Measurements from ENCODE around the gene DNAH6.
"Not testable (repeated sequence)": the region's sequence is repeated elsewhere in the genome, so short reads cannot be mapped to it uniquely, and the experiment has no call there.

The DNAH6 gene

GRCh38 chr2:84773562-84773961 is 257.3 kb downstream of the DNAH6 start:
- not testable (repeated sequence) for H3K9me3 ChIP-seq (ENCODE audit: control insufficient read depth, insufficient read depth, low read length); DNase-seq (ENCODE audit: low read depth, low spot score); H3K4me1 ChIP-seq (ENCODE audit: control insufficient read depth, insufficient read depth, low read length); H3K4me3 ChIP-seq (ENCODE audit: low read length); H3K27me3 ChIP-seq (ENCODE audit: control insufficient read depth, insufficient read depth, low read length); H3K36me3 ChIP-seq (ENCODE audit: control insufficient read depth, insufficient read depth, low read length); H3K27ac ChIP-seq (ENCODE audit: low read length)
- no CpG with 5 or more reads among the region's 3 CpGs for WGBS (ENCODE audit: insufficient coverage, insufficient read length)

GRCh38 chr2:84776011-84776410 is 259.7 kb downstream of the DNAH6 start:
- WGBS (ENCODE audit: insufficient coverage, insufficient read length) = no CpG with 5 or more reads among the region's 1 CpG
- no peaks in the 10 kb centered on the region for H3K36me3 ChIP-seq (ENCODE audit: control insufficient read depth, insufficient read depth, low read length)

GRCh38 chr2:84778911-84779690 is 262.8 kb downstream of the DNAH6 start:
- Histone ChIP-seq H3K9me3 (ENCODE audit: control insufficient read depth, insufficient read depth, low read length) (no peaks in the 10 kb centered on the region), H3K4me3 (ENCODE audit: low read length) (no peak overlapping the region), H3K27ac (ENCODE audit: low read length) (no peak overlapping the region), H3K27me3 (ENCODE audit: control insufficient read depth, insufficient read depth, low read length) (no peaks in the 10 kb centered on the region), H3K36me3 (ENCODE audit: control insufficient read depth, insufficient read depth, low read length) (no peaks in the 10 kb centered on the region), H3K4me1 (ENCODE audit: control insufficient read depth, insufficient read depth, low read length) (no peaks in the 10 kb centered on the region)
- no peak for DNase-seq (ENCODE audit: low read depth, low spot score)
- no CpG with 5 or more reads among the region's 1 CpG for WGBS (ENCODE audit: insufficient coverage, insufficient read length)

More at GRCh38 chr2:84776011-84776410, 259.7 kb downstream of the DNAH6 start:
- no peaks in the 10 kb centered on the region for H3K4me1 ChIP-seq (ENCODE audit: control insufficient read depth, insufficient read depth, low read length)
- no peaks in the 10 kb centered on the region for H3K9me3 ChIP-seq (ENCODE audit: control insufficient read depth, insufficient read depth, low read length)
- no peak overlapping the region for H3K4me3 ChIP-seq (ENCODE audit: low read length)
- H3K27ac ChIP-seq (ENCODE audit: low read length) = no peak overlapping the region
- DNase-seq (ENCODE audit: low read depth, low spot score) = no peak
- H3K27me3 ChIP-seq (ENCODE audit: control insufficient read depth, insufficient read depth, low read length) = no peaks in the 10 kb centered on the region

- no peak overlapping the region for H3K27ac ChIP-seq (ENCODE audit: low read length)
- H3K4me3 ChIP-seq (ENCODE audit: low read length) = no peak overlapping the region
- H3K27me3 ChIP-seq (ENCODE audit: control insufficient read depth, insufficient read depth, low read length) = no peaks in the 10 kb centered on the region
- H3K9me3 ChIP-seq (ENCODE audit: control insufficient read depth, insufficient read depth, low read length) = no peaks in the 10 kb centered on the region
- H3K4me1 ChIP-seq (ENCODE audit: control insufficient read depth, insufficient read depth, low read length) = no peaks in the 10 kb centered on the region
- DNase-seq (ENCODE audit: low read depth, low spot score) = no peak
- H3K36me3 ChIP-seq (ENCODE audit: control insufficient read depth, insufficient read depth, low read length) = no peaks in the 10 kb centered on the region
- WGBS (ENCODE audit: insufficient coverage, insufficient read length) = no CpG with 5 or more reads among the region's 3 CpGs
Observed at GRCh38 chr2:84779781-84780180, 263.5 kb downstream of the DNAH6 start.

GRCh38 chr2:84781942-84782716 is 265.8 kb downstream of the DNAH6 start:
- H3K27me3 ChIP-seq (ENCODE audit: control insufficient read depth, insufficient read depth, low read length) = no peaks in the 10 kb centered on the region
- WGBS (ENCODE audit: insufficient coverage, insufficient read length) = no CpG with 5 or more reads among the region's 3 CpGs

DNA sequence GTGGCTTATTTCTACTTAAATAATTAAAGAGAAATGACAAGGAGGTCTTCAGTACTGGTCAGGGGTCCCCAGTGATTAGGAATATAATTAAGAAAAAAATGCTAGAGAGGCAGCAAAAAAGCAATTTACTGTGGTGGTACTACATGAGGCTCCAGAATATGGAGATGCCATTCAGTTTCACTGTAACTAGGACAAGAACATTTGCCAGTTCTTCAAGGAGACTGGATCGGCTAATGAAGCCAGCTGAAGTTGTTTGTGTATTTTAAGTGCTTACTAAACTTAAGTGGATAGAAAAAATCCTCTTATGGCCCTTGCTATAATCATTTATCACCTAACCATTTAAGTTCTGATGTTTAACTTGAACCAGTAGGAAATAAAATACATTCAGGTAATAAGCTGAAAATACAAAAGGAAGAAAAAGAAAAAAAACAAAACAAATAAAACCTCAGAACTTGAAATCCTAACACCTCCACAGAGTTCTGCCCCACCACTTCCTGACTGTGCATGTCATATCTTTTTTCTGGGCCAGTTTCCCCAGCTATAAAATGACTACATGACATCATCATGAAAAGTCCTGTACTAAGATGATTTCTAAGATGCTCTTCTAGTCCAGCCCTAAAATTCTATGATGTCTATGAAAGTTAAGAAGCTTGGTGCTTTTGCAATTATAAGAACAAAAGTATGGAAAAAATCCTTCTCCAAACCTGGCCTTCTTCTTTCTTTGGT is 266.6 kb downstream of the DNAH6 start:
- no peak overlapping the region for H3K27ac ChIP-seq (ENCODE audit: low read length)
- H3K36me3 ChIP-seq (ENCODE audit: control insufficient read depth, insufficient read depth, low read length) = no peaks in the 10 kb centered on the region
- no peak for DNase-seq (ENCODE audit: low read depth, low spot score)
- H3K4me1 ChIP-seq (ENCODE audit: control insufficient read depth, insufficient read depth, low read length) = no peaks in the 10 kb centered on the region
- no peaks in the 10 kb centered on the region for H3K27me3 ChIP-seq (ENCODE audit: control insufficient read depth, insufficient read depth, low read length)
- no CpG with 5 or more reads among the region's 1 CpG for WGBS (ENCODE audit: insufficient coverage, insufficient read length)
- H3K9me3 ChIP-seq (ENCODE audit: control insufficient read depth, insufficient read depth, low read length) = no peaks in the 10 kb centered on the region
- no peak overlapping the region for H3K4me3 ChIP-seq (ENCODE audit: low read length)

More at GRCh38 chr2:84781942-84782716, 265.8 kb downstream of the DNAH6 start:
- Histone ChIP-seq H3K9me3 (ENCODE audit: control insufficient read depth, insufficient read depth, low read length) (no peaks in the 10 kb centered on the region), H3K36me3 (ENCODE audit: control insufficient read depth, insufficient read depth, low read length) (no peaks in the 10 kb centered on the region), H3K27ac (ENCODE audit: low read length) (no peak overlapping the region), H3K4me3 (ENCODE audit: low read length) (no peak overlapping the region), H3K4me1 (ENCODE audit: control insufficient read depth, insufficient read depth, low read length) (no peaks in the 10 kb centered on the region)
- no peak for DNase-seq (ENCODE audit: low read depth, low spot score)

DNA sequence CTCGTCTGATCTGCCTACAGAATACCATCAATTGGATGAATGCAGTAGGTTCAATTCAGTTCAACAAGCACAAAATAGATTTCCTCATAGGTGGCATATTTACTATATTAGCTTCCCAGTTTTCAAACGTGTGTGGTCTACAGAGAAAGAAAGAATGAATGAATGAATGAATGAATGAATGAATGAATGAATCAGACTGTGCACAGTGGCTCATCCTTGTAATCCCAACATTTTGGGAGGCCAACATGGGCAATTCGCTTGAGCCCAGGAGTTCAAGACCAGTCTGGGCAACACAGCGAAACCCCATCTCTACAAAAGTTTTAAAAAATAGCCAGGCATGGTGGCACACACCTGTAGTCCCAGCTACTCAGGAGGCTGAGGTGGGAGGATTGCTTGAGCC is 269.7 kb downstream of the DNAH6 start:
- Histone ChIP-seq H3K4me3 (ENCODE audit: low read length) (no peak overlapping the region), H3K36me3 (ENCODE audit: control insufficient read depth, insufficient read depth, low read length) (no peaks in the 10 kb centered on the region), H3K9me3 (ENCODE audit: control insufficient read depth, insufficient read depth, low read length) (no peaks in the 10 kb centered on the region), H3K27me3 (ENCODE audit: control insufficient read depth, insufficient read depth, low read length) (no peaks in the 10 kb centered on the region), H3K27ac (ENCODE audit: low read length) (no peak overlapping the region), H3K4me1 (ENCODE audit: control insufficient read depth, insufficient read depth, low read length) (no peaks in the 10 kb centered on the region)
- DNase-seq (ENCODE audit: low read depth, low spot score) = no peak
- WGBS (ENCODE audit: insufficient coverage, insufficient read length) = no CpG with 5 or more reads among the region's 4 CpGs

DNA sequence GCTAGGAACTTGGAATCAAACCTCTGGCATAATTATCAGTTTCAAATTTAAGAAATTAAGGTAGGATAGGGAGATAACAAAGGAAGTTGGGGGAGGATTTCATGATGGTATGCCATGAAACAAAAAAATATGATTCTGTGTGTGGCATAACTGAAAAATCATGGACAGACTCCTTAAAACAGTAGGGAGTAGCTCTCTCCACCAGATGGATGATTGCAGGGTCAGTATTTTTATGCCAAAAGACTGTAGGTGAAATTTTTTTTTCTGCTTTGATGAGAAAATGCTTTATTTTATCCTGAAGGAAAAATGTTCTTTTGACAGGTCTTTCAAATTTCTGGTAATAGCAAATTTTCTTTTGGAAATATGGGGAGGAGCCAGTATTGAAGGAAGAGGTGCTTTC is 270.3 kb downstream of the DNAH6 start:
- Histone ChIP-seq H3K27ac (ENCODE audit: low read length) (no peak overlapping the region), H3K9me3 (ENCODE audit: control insufficient read depth, insufficient read depth, low read length) (no peaks in the 10 kb centered on the region), H3K27me3 (ENCODE audit: control insufficient read depth, insufficient read depth, low read length) (no peaks in the 10 kb centered on the region), H3K4me1 (ENCODE audit: control insufficient read depth, insufficient read depth, low read length) (no peaks in the 10 kb centered on the region), H3K4me3 (ENCODE audit: low read length) (no peak overlapping the region), H3K36me3 (ENCODE audit: control insufficient read depth, insufficient read depth, low read length) (no peaks in the 10 kb centered on the region)
- DNase-seq (ENCODE audit: low read depth, low spot score) = no peak

DNA sequence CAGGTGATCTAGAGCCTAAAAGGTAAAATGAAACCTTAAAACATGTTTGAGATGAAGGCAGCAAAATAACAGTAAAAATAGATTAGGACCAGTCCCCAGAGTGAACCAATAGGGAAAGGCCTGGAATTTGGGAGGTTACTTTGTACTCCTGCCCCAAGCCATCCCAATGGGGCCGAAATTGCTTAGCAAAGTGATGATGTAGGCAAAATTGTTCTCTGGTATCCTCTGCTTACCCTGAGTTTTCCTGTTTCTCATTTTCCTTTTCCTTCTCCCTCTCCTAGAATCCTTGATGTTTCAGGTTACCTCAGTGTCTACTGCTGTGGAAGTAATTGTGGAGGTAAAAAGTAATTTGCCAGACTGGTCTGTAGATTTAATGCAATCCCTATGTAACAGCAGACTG is 271.7 kb downstream of the DNAH6 start:
- no peaks in the 10 kb centered on the region for H3K9me3 ChIP-seq (ENCODE audit: control insufficient read depth, insufficient read depth, low read length)
- no peaks in the 10 kb centered on the region for H3K27me3 ChIP-seq (ENCODE audit: control insufficient read depth, insufficient read depth, low read length)
- H3K27ac ChIP-seq (ENCODE audit: low read length) = no peak overlapping the region
- no peak overlapping the region for H3K4me3 ChIP-seq (ENCODE audit: low read length)
- H3K36me3 ChIP-seq (ENCODE audit: control insufficient read depth, insufficient read depth, low read length) = no peaks in the 10 kb centered on the region
- WGBS (ENCODE audit: insufficient coverage, insufficient read length) = no CpG with 5 or more reads among the region's 1 CpG
- DNase-seq (ENCODE audit: low read depth, low spot score) = no peak
- no peaks in the 10 kb centered on the region for H3K4me1 ChIP-seq (ENCODE audit: control insufficient read depth, insufficient read depth, low read length)

- Histone ChIP-seq H3K27ac (ENCODE audit: low read length) (no peak overlapping the region), H3K9me3 (ENCODE audit: control insufficient read depth, insufficient read depth, low read length) (no peaks in the 10 kb centered on the region), H3K4me3 (ENCODE audit: low read length) (no peak overlapping the region), H3K36me3 (ENCODE audit: control insufficient read depth, insufficient read depth, low read length) (no peaks in the 10 kb centered on the region), H3K27me3 (ENCODE audit: control insufficient read depth, insufficient read depth, low read length) (no peaks in the 10 kb centered on the region), H3K4me1 (ENCODE audit: control insufficient read depth, insufficient read depth, low read length) (no peaks in the 10 kb centered on the region)
- WGBS (ENCODE audit: insufficient coverage, insufficient read length) = no CpG with 5 or more reads among the region's 3 CpGs
- no peak for DNase-seq (ENCODE audit: low read depth, low spot score)
Observed at GRCh38 chr2:84788498-84788897, 272.2 kb downstream of the DNAH6 start.

Data from iPS DF 6.9 (cell line).